HG03135 (cell line): ENCODE data around the gene GUSB.
"Not testable (repeated sequence)": the region's sequence is repeated elsewhere in the genome, so short reads cannot be mapped to it uniquely, and the experiment has no call there.

Experiments
- ATAC-seq: cut with Tn5 transposase; IDR thresholded peaks from one replicate; pipeline ENCODE4 v1.9.1; 2021; ENCODE audit warnings: mild to moderate bottlenecking, moderate library complexity; ENCODE audit not compliant: unreplicated experiment

GUSB gene

GRCh38 chr7:65975814-65976445 lies 6.1 kb downstream of the GUSB start:
- no peak for ATAC-seq

- ATAC-seq, result no peak
Measured at GRCh38 chr7:65974876-65975275, 7.1 kb downstream of the GUSB start.

GRCh38 chr7:65974191-65974801 lies 7.7 kb downstream of the GUSB start:
- ATAC-seq, result no peak

GRCh38 chr7:65972976-65973375 lies 9.0 kb downstream of the GUSB start:
- ATAC-seq, result no peak

GRCh38 chr7:65971021-65971420 lies 11.0 kb downstream of the GUSB start:
- ATAC-seq, result no peak

- no peak for ATAC-seq
Measured at GRCh38 chr7:65968256-65969185, 13.5 kb downstream of the GUSB start.

GRCh38 chr7:65967361-65968155 lies 14.5 kb downstream of the GUSB start:
- no peak for ATAC-seq

GRCh38 chr7:65966146-65966545 lies 15.9 kb downstream of the GUSB start:
- ATAC-seq, result no peak

- ATAC-seq, result not testable (repeated sequence)
Measured at GRCh38 chr7:65964671-65965070, 17.3 kb downstream of the GUSB start.

- no peak for ATAC-seq
Measured at GRCh38 chr7:65962033-65962432, 20.0 kb downstream of the GUSB start.

- no peak for ATAC-seq
Measured at GRCh38 chr7:65960351-65961074, 21.5 kb downstream of the GUSB start.

- no peak for ATAC-seq
Measured at GRCh38 chr7:65955718-65956117, 26.3 kb downstream of the GUSB start.

- no peak for ATAC-seq
Measured at GRCh38 chr7:65953890-65954450, 28.0 kb downstream of the GUSB start.

GRCh38 chr7:65953001-65953720 lies 28.9 kb downstream of the GUSB start:
- ATAC-seq, result no peak

- ATAC-seq, result no peak
Measured at GRCh38 chr7:65951837-65952578, 30.0 kb downstream of the GUSB start.

GRCh38 chr7:65946904-65947303 lies 35.1 kb downstream of the GUSB start:
- ATAC-seq, result no peak

- ATAC-seq, result not testable (repeated sequence)
Measured at GRCh38 chr7:65945787-65946186, 36.2 kb downstream of the GUSB start.

GRCh38 chr7:65938336-65938895 lies 43.6 kb downstream of the GUSB start:
- ATAC-seq, result no peak
